ENCODE data around the gene TSC22D2.

- TF ChIP-seq CTCF (IDR thresholded peaks at IDR 0.05) (no peak), POLR2AphosphoS5 (IDR thresholded peaks at IDR 0.05) (no peak), POLR2A (IDR thresholded peaks at IDR 0.05) (no peak)
These were observed 86.4 kb downstream of the TSC22D2 start for GRCh38 chr3:150494411-150494977.

Measured in breast epithelium (tissue), 3 donors.